Measurements from ENCODE around the gene DNAAF9. TPM values are rescaled to one million over a fixed set of nuclear protein-coding genes. Genes with fewer than 3 reads are reported as not detected.

DNAAF9 gene
- total and polyA plus RNA-seq, 4 donors = 1.4 to 4.4 (median 2.4) TPM

GRCh38 chr20:3392756-3393155 lies 14.7 kb downstream of the DNAAF9 start:
- WGBS = 87% methylated on average over 1 of the region's 1 CpG
- TF ChIP-seq YY1 (IDR thresholded peaks at IDR 0.05) (no peak), FOXA1 (IDR thresholded peaks at IDR 0.05) (no peak)

GRCh38 chr20:3390759-3391425 lies 16.6 kb downstream of the DNAAF9 start:
- Histone ChIP-seq H3K27ac (ENCODE audit: low read depth in 1 of 2, low read length in 2 of 2) (no peak overlapping the region), H3K9me3 (ENCODE audit: control insufficient read depth in 4 of 4, low read length in 3 of 4) (no peaks in the 10 kb centered on the region), H3K4me1 (ENCODE audit: control insufficient read depth in 4 of 4, insufficient read depth in 4 of 4, low read length in 3 of 4) (peaks cover 0 to 3% (median under 1%) of the 10 kb centered on the region in 4 donors), H3K4me3 (ENCODE audit: low read depth in 1 of 3, low read length in 3 of 3) (no peak overlapping the region), H3K36me3 (ENCODE audit: control insufficient read depth in 4 of 4, insufficient read depth in 3 of 4, low read depth in 1 of 4, low read length in 3 of 4) (no peaks in the 10 kb centered on the region), H3K27me3 (ENCODE audit: control insufficient read depth in 4 of 4, insufficient read depth in 4 of 4, low read length in 3 of 4) (no peaks in the 10 kb centered on the region), H3K9ac (ENCODE audit: low read depth in 1 of 2, low read length in 2 of 2) (no peak overlapping the region)
- TF ChIP-seq SP1 (IDR thresholded peaks at IDR 0.05) (peak; percentile 12), REST (IDR thresholded peaks at IDR 0.05) (no peak)
- DNase-seq (ENCODE audit: low spot score) = no peak
- WGBS = 70% methylated on average over 3 of the region's 3 CpGs

More at GRCh38 chr20:3392756-3393155, 14.7 kb downstream of the DNAAF9 start:
- H3K4me3 ChIP-seq (ENCODE audit: low read depth in 1 of 3, low read length in 3 of 3) = no peak overlapping the region
- H3K9me3 ChIP-seq (ENCODE audit: control insufficient read depth in 4 of 4, low read length in 3 of 4) = no peaks in the 10 kb centered on the region
- H3K4me1 ChIP-seq (ENCODE audit: control insufficient read depth in 4 of 4, insufficient read depth in 4 of 4, low read length in 3 of 4) = peaks cover 0 to 3% (median under 1%) of the 10 kb centered on the region in 4 donors
- no peak overlapping the region for H3K9ac ChIP-seq (ENCODE audit: low read depth in 1 of 2, low read length in 2 of 2)
- no peak overlapping the region for H3K27ac ChIP-seq (ENCODE audit: low read depth in 1 of 2, low read length in 2 of 2)
- DNase-seq (ENCODE audit: low spot score) = no peak
- H3K36me3 ChIP-seq (ENCODE audit: control insufficient read depth in 4 of 4, insufficient read depth in 3 of 4, low read depth in 1 of 4, low read length in 3 of 4) = no peaks in the 10 kb centered on the region
- no peaks in the 10 kb centered on the region for H3K27me3 ChIP-seq (ENCODE audit: control insufficient read depth in 4 of 4, insufficient read depth in 4 of 4, low read length in 3 of 4)

- no peaks in the 10 kb centered on the region for H3K4me1 ChIP-seq (ENCODE audit: control insufficient read depth in 4 of 4, insufficient read depth in 4 of 4, low read length in 3 of 4)
- no peak overlapping the region for H3K4me3 ChIP-seq (ENCODE audit: low read depth in 1 of 3, low read length in 3 of 3)
- H3K36me3 ChIP-seq (ENCODE audit: control insufficient read depth in 4 of 4, insufficient read depth in 3 of 4, low read depth in 1 of 4, low read length in 3 of 4) = no peaks in the 10 kb centered on the region
- no peaks in the 10 kb centered on the region for H3K27me3 ChIP-seq (ENCODE audit: control insufficient read depth in 4 of 4, insufficient read depth in 4 of 4, low read length in 3 of 4)
- H3K9me3 ChIP-seq (ENCODE audit: control insufficient read depth in 4 of 4, low read length in 3 of 4) = no peaks in the 10 kb centered on the region
- no peak for DNase-seq (ENCODE audit: low spot score)
- 88% methylated on average over 7 of the region's 7 CpGs for WGBS
- H3K27ac ChIP-seq (ENCODE audit: low read depth in 1 of 2, low read length in 2 of 2) = no peak overlapping the region
- no peak overlapping the region for H3K9ac ChIP-seq (ENCODE audit: low read depth in 1 of 2, low read length in 2 of 2)
- TF ChIP-seq NR2F2 (IDR thresholded peaks at IDR 0.05) = no peak
- TF ChIP-seq EGR1 (IDR thresholded peaks at IDR 0.05; ENCODE audit: low read depth in 2 of 2) = no peak
- no peak for TF ChIP-seq RXRA (IDR thresholded peaks at IDR 0.05)
- no peak for TF ChIP-seq REST (IDR thresholded peaks at IDR 0.05)
- TF ChIP-seq HNF4A (conservative IDR thresholded peaks at IDR 0.05) = no peak
- TF ChIP-seq SP1 (IDR thresholded peaks at IDR 0.05) = no peak
- TF ChIP-seq MAX (IDR thresholded peaks at IDR 0.05) = no peak
- no peak for TF ChIP-seq YY1 (IDR thresholded peaks at IDR 0.05)
- no peak for TF ChIP-seq HNF4G (IDR thresholded peaks at IDR 0.05)
- TF ChIP-seq JUND (IDR thresholded peaks at IDR 0.05) = no peak
- TF ChIP-seq RAD21 (IDR thresholded peaks at IDR 0.05) = no peak
- TF ChIP-seq FOXA2 (IDR thresholded peaks at IDR 0.05) = no peak
- TF ChIP-seq FOXA1 (IDR thresholded peaks at IDR 0.05) = no peak
- no peak for TF ChIP-seq TAF1 (conservative IDR thresholded peaks at IDR 0.05)
- no peak for TF ChIP-seq ZBTB33 (IDR thresholded peaks at IDR 0.05)
- TF ChIP-seq CTCF (IDR thresholded peaks at IDR 0.05; ENCODE audit: low read depth, low read length, missing input control) = no peak
Observed at GRCh38 chr20:3383878-3384495, 23.5 kb downstream of the DNAAF9 start.
